Stomach (tissue), 4 donors: Measurements from ENCODE around the gene SLC16A2.

Experiments
- EP300 ChIP-seq: sonication (generic); formaldehyde crosslinking; IDR thresholded peaks from one replicate; pipeline ENCODE4 v1.6.1; 2017; ENCODE audit warnings: antibody characterized with exemption
- POLR2A ChIP-seq, 4 donors: fragments of 450-650 bp; IDR thresholded peaks; one replicate each; pipeline ENCODE4 v1.6.1; 2016; ENCODE audit warnings: antibody characterized with exemption in 4 of 4, control low read depth in 2 of 4, mild to moderate bottlenecking in 1 of 4, moderate library complexity in 1 of 4
- POLR2AphosphoS5 ChIP-seq, 3 donors: sonication (generic); formaldehyde crosslinking; IDR thresholded peaks; one replicate each; pipeline ENCODE4 v1.6.1; 2016; ENCODE audit warnings: antibody characterized with exemption in 3 of 3
- TF ChIP-seq, protein P1 (sequence below), 7 experiments: fragments of 450-650 bp in 4 of 7; fragments of 200-600 bp in 3 of 7; sonication (generic) in 3 of 7; IDR thresholded peaks; one replicate each; pipeline ENCODE4 v1.5.1; 2016 to 2019; ENCODE audit warnings: antibody characterized with exemption in 7 of 7, control low read depth in 2 of 7, mild to moderate bottlenecking in 1 of 7

DNA sequence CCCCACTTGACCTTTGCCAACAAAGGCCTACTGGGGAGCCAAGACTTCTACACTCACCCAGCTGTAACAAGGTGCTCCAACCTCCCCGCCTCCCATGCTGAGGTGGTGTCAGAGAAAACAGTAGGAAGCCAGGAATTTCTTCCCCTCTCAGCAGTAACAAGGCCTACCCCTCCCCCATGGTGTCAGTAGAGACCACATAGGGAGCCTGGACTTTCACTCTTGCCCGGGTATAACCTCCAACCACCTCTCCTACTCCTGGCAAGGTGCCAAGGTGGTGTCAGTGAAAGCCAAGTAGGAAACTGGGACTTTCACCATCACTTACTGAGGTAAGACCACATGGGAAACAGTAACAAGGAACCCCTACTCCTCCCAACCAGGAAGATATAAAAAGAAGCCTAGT, 93.1 kb downstream of the SLC16A2 start:
- TF ChIP-seq POLR2A (IDR thresholded peaks at IDR 0.05): no peak
- TF ChIP-seq, protein P1, sequence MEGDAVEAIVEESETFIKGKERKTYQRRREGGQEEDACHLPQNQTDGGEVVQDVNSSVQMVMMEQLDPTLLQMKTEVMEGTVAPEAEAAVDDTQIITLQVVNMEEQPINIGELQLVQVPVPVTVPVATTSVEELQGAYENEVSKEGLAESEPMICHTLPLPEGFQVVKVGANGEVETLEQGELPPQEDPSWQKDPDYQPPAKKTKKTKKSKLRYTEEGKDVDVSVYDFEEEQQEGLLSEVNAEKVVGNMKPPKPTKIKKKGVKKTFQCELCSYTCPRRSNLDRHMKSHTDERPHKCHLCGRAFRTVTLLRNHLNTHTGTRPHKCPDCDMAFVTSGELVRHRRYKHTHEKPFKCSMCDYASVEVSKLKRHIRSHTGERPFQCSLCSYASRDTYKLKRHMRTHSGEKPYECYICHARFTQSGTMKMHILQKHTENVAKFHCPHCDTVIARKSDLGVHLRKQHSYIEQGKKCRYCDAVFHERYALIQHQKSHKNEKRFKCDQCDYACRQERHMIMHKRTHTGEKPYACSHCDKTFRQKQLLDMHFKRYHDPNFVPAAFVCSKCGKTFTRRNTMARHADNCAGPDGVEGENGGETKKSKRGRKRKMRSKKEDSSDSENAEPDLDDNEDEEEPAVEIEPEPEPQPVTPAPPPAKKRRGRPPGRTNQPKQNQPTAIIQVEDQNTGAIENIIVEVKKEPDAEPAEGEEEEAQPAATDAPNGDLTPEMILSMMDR (IDR thresholded peaks at IDR 0.05): no peak
- no peak for TF ChIP-seq POLR2AphosphoS5 (IDR thresholded peaks at IDR 0.05)
- no peak for TF ChIP-seq EP300
